BLaER1 treated with 17β-estradiol and CSF1 and Interleukin-3, amounts not matched to agents 10 nM and 100 nM (cell line): ENCODE data around the gene EVI2B.

Experiments
- H3K27ac ChIP-seq, 11 experiments: shearing (Covaris generic); formaldehyde crosslinking; 2 replicates each; pipeline ENCODE4 v1.8.1; 2022
- H3K27me3 ChIP-seq, 11 experiments: shearing (Covaris generic); formaldehyde crosslinking; 2 replicates each; pipeline ENCODE4 v1.8.1; 2022
- H3K36me3 ChIP-seq, 11 experiments: shearing (Covaris generic); formaldehyde crosslinking; 2 replicates each; pipeline ENCODE4 v1.8.1; 2022
- H3K4me1 ChIP-seq, 10 experiments: shearing (Covaris generic); formaldehyde crosslinking; 2 replicates each; pipeline ENCODE4 v1.8.1; 2022
- H3K4me2 ChIP-seq, 11 experiments: shearing (Covaris generic); formaldehyde crosslinking; 2 replicates each; pipeline ENCODE4 v1.8.1; 2022
- H3K4me3 ChIP-seq, 10 experiments: shearing (Covaris generic); formaldehyde crosslinking; 2 replicates each; pipeline ENCODE4 v1.8.1; 2022
- H3K9ac ChIP-seq, 11 experiments: shearing (Covaris generic); formaldehyde crosslinking; 2 replicates each; pipeline ENCODE4 v1.8.1; 2022
- H3K9me3 ChIP-seq, 11 experiments: shearing (Covaris generic); formaldehyde crosslinking; replicated peaks in 1 of 11; 2 replicates each; pipeline ENCODE4 v1.8.1; 2022
- H4K20me1 ChIP-seq, 11 experiments: shearing (Covaris generic); formaldehyde crosslinking; 2 replicates each; pipeline ENCODE4 v1.8.1; 2022
- Cebpa-rat ChIP-seq, 11 experiments: shearing (Covaris generic); IDR thresholded peaks; 2 replicates each; pipeline ENCODE4 v1.8.1; 2022

The EVI2B gene

DNA sequence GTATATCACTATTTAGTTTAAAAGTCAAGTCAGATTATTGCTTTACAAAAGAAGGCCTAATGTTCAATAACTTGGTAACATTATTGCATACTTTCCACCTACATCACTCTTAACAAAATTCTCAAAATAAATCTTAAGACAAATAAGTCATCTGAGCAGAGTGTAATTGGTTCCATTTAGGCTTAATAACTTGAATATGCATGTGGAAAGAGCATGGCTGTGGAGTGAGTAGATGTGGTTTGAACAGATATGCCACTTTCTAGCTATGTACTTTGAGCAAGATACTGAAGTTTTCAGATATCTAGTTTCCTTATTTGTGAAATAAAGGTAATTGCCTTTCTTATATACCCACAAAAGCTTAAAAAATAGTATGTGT, 14.3 kb upstream of the EVI2B start:
- Histone ChIP-seq H3K4me2 (no peak overlapping the region), H4K20me1 (no peaks in the 10 kb centered on the region), H3K9ac (no peak overlapping the region), H3K36me3 (peaks cover 31 to 90% (median 57%) of the 10 kb centered on the region in 11 experiments), H3K27me3 (no peaks in the 10 kb centered on the region), H3K4me3 (no peak overlapping the region), H3K9me3 (no peaks in the 10 kb centered on the region), H3K27ac (no peak overlapping the region), H3K4me1 (peaks cover 0 to 8% (median 0%) of the 10 kb centered on the region in 10 experiments; a peak in 5 of 20 replicates)
- TF ChIP-seq Cebpa-rat (IDR thresholded peaks at IDR 0.05): no peak

DNA sequence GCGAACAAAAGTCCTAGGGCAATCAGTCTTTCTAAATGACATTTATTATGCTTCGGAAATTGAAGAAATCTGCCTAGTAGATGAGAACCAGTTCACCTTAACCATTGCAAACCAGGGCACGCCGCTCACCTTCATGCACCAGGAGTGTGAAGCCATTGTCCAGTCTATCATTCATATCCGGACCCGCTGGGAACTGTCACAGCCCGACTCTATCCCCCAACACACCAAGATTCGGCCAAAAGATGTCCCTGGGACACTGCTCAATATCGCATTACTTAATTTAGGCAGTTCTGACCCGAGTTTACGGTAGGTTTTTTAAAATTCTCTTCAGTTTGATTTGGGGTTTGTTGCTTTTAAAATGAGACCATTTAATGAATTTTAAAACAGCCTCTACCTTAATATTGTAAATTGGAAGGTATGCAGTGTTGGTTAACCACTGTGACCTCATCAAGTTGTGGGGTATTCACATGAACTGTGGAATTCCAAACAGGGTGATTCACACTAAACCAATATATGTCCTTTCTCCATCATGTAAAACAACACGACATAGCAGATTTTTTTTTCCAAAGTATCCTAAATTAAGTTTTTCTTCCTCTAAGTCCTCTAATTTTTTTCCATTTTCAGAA, 13.8 kb upstream of the EVI2B start:
- H3K4me2 ChIP-seq: no peak overlapping the region
- H3K27ac ChIP-seq: no peak overlapping the region
- no peaks in the 10 kb centered on the region for H3K9me3 ChIP-seq
- no peak overlapping the region for H3K9ac ChIP-seq
- H3K36me3 ChIP-seq: peaks cover 31 to 86% (median 57%) of the 10 kb centered on the region in 11 experiments
- H3K27me3 ChIP-seq: no peaks in the 10 kb centered on the region
- H4K20me1 ChIP-seq: no peaks in the 10 kb centered on the region
- no peak for TF ChIP-seq Cebpa-rat (IDR thresholded peaks at IDR 0.05)
- H3K4me3 ChIP-seq: no peak overlapping the region
- H3K4me1 ChIP-seq: peaks cover 0 to 14% (median 0%) of the 10 kb centered on the region in 10 experiments; a peak in 6 of 20 replicates

DNA sequence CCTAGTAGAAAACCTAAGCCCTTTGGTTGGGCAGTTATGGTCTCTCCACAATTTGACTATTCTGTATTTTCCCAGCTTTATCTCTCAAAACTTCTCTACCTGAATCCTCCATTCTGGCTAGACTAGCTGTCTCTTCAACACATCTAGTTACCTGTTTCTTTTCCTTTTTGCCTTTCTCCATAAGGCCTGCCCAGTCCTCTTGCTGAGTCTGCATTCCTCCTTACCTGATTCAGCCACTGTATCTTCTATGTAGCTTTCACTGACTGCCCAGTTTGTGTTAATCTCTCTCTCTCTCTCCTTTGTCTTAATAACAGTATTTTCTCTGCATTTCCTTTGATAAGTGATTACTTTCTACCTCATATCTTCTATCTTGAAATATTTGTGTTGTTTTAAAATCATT, 9.7 kb upstream of the EVI2B start:
- peaks cover 25 to 66% (median 43%) of the 10 kb centered on the region in 11 experiments for H3K36me3 ChIP-seq
- H3K9ac ChIP-seq: no peak overlapping the region
- no peak overlapping the region for H3K27ac ChIP-seq

DNA sequence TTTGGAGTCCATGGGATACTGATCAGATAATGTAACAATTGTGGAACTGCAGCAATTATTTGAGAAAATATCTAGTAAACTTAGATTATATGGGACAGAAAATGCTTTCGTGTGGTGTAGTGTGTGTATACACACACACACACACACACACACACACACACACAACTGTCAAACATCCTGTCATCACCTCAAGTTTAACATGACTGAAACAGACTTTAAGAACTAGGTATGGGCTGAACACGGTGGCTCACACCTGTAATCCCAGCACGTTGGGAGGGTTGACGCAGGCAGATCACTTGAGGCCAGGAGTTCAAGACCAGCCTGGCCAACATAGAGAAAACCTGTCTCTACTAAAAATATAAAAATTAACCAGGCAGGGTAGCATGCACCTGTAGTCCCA, 8.1 kb upstream of the EVI2B start:
- peaks cover 10 to 28% (median 21%) of the 10 kb centered on the region in 10 experiments for H3K4me1 ChIP-seq
- no peak for TF ChIP-seq Cebpa-rat (IDR thresholded peaks at IDR 0.05)
- peaks cover 13 to 66% (median 39%) of the 10 kb centered on the region in 11 experiments for H3K36me3 ChIP-seq
- peak overlapping the region in 9 of 11 experiments; percentile 1 to 99 (median 91); a peak in 11 of 22 replicates for H3K27ac ChIP-seq
- no peak overlapping the region for H3K9ac ChIP-seq
- peak overlapping the region in 4 of 10 experiments; percentile 68 to 89 (median 74); a peak in 4 of 20 replicates for H3K4me3 ChIP-seq
- H4K20me1 ChIP-seq: no peaks in the 10 kb centered on the region; a peak in 1 of 22 replicates
- H3K9me3 ChIP-seq: peaks cover 0 to 2% (median 0%) of the 10 kb centered on the region in 11 experiments; a peak in 2 of 22 replicates
- peak overlapping the region; percentile 57 to 98 (median 82); a peak in 20 of 22 replicates for H3K4me2 ChIP-seq
- no peaks in the 10 kb centered on the region for H3K27me3 ChIP-seq

More for the DNA sequence above, 9.7 kb upstream of the EVI2B start:
- Histone ChIP-seq H3K4me2 (no peak overlapping the region), H3K27me3 (no peaks in the 10 kb centered on the region), H3K9me3 (no peaks in the 10 kb centered on the region), H3K4me1 (peaks cover 7 to 20% (median 11%) of the 10 kb centered on the region in 10 experiments; a peak in 19 of 20 replicates), H3K4me3 (no peak overlapping the region), H4K20me1 (no peaks in the 10 kb centered on the region; a peak in 1 of 22 replicates)
- no peak for TF ChIP-seq Cebpa-rat (IDR thresholded peaks at IDR 0.05)

DNA sequence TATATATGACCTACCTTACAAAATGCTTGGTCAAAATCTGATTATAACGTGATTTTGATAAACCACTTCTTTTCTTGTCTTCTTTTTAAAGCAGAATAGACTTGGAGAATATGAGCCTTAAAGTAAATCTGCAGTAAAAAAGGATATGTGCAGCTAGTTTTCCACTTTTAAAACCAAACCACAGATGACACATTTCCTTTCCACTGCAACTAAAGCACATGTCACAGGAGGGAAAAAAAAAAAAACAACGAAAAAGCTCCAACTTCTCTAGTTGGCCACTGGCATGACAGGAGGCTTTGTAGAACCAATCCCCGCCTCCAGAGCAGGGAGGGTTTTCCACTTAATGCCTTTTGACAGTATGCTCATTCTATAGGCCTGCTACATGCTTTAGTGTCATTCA, 7.6 kb upstream of the EVI2B start, which contains the start of gene EVI2A:
TSS of gene EVI2A (minus strand) at position 142 of the 400 bp plus-strand sequence. CDS start 2,609 bp downstream, outside the sequence.
- Histone ChIP-seq H3K27ac (peak within 1 kb of the TSS; percentile 89 to 99 (median 96)), H3K9me3 (peaks cover 0 to 7% (median 0%) of the 10 kb centered on the region in 11 experiments; a peak in 2 of 22 replicates), H3K4me3 (peak within 1 kb of the TSS; percentile 61 to 89 (median 74)), H4K20me1 (no peaks in the 10 kb centered on the region; a peak in 1 of 22 replicates), H3K4me1 (peaks cover 13 to 33% (median 26%) of the 10 kb centered on the region in 10 experiments), H3K36me3 (peaks cover 9 to 66% (median 38%) of the 10 kb centered on the region in 11 experiments), H3K9ac (peak within 1 kb of the TSS; percentile 83 to 95 (median 90)), H3K27me3 (no peaks in the 10 kb centered on the region), H3K4me2 (peak within 1 kb of the TSS; percentile 69 to 98 (median 87))
- no peak for TF ChIP-seq Cebpa-rat (IDR thresholded peaks at IDR 0.05)

DNA sequence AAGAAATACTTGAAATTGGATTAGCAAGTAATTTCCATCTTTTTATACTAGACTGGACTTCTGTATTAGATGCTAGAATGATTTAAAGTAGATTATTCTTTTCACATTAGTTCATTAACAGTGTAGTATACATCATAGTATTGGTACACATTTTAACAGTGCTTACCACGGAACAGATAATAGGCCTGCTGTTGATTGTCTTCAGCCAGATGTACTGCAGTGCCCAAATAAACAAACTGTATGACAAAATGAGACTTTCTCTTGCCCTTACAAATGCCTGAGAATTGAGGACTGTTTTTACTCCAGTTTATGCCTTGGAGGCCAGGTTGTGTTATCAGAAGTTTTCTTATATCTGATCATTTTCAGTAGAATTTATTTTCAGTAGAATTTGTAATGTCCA, 6.9 kb upstream of the EVI2B start:
- Histone ChIP-seq H3K9me3 (peaks cover 0 to 14% (median 2%) of the 10 kb centered on the region in 11 experiments; a peak in 8 of 22 replicates), H3K27me3 (no peaks in the 10 kb centered on the region), H3K4me3 (peak overlapping the region; percentile 61 to 89 (median 74)), H3K9ac (peak overlapping the region; percentile 83 to 95 (median 90)), H3K36me3 (peaks cover 5 to 66% (median 38%) of the 10 kb centered on the region in 11 experiments), H3K27ac (peak overlapping the region; percentile 89 to 99 (median 96)), H3K4me2 (peak overlapping the region; percentile 26 to 98 (median 87); a peak in 19 of 22 replicates), H3K4me1 (peaks cover 17 to 40% (median 33%) of the 10 kb centered on the region in 10 experiments), H4K20me1 (no peaks in the 10 kb centered on the region; a peak in 1 of 22 replicates)
- no peak for TF ChIP-seq Cebpa-rat (IDR thresholded peaks at IDR 0.05)

DNA sequence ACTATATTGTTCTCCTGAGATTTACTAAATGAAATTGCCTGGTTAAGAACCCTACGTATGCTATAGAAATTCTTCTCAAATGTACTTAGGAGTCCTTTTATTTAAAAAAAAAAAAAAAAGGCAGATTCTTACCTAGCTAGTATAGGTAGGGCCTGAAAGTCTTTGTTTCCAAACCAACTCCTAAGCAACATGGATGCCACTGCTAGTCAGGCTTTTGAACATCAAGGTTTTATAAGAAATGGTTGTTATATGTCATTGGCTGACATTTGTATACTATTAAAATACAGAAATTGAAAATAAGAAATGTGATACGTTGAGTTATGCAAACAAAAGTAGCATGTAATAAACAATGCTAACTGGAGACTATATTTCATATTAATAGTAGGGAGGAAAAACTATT, 6.4 kb upstream of the EVI2B start:
- no peaks in the 10 kb centered on the region; a peak in 1 of 22 replicates for H4K20me1 ChIP-seq
- H3K9me3 ChIP-seq: peaks cover 0 to 19% (median 5%) of the 10 kb centered on the region in 11 experiments; a peak in 10 of 22 replicates
- H3K4me1 ChIP-seq: peaks cover 20 to 45% (median 37%) of the 10 kb centered on the region in 10 experiments
- H3K36me3 ChIP-seq: peaks cover 6 to 68% (median 38%) of the 10 kb centered on the region in 11 experiments; a peak in 18 of 22 replicates
- no peaks in the 10 kb centered on the region for H3K27me3 ChIP-seq
- TF ChIP-seq Cebpa-rat (IDR thresholded peaks at IDR 0.05): no peak
- H3K4me2 ChIP-seq: peak overlapping the region; percentile 72 to 98 (median 87); a peak in 20 of 22 replicates
- peak overlapping the region; percentile 61 to 89 (median 74) for H3K4me3 ChIP-seq
- H3K9ac ChIP-seq: peak overlapping the region; percentile 83 to 95 (median 90)
- H3K27ac ChIP-seq: peak overlapping the region; percentile 89 to 99 (median 96)

DNA sequence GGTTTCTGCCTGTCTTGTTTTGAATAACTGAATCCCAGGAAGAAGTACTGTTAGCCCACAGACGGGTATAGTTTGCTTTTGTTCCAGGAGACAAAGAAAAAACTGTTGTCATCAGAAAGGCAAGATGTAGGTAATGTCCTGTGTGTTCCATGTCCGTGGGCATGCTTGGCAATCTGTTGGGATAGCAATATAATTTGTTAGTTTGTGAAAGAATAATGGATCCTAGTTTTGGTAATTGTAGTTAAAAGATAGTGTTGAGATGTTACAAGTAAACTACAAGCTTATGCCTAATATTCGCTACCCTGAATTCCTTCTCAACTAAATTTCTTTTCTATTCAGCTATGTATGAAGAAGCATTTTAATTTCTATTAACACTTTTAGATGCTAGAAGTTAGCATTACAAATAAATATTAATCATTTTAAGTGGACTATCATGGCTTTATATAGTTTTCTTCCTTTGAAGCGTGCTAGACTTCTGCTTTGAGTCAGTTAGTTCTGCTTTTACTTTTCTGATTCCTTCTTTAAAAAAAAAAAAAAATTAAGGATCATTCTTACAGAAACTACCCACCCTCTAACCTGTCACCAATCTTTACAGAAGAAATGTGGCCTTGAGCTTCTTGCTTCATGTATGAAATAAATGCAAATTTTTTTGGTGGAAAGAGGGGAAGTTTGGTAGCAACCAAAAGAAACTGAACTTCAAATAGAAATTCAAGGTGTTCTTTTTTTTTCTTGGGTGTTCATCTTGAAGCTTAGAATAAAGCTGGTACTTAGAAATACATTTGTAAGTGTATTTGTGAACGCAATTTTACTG, 5.2 kb upstream of the EVI2B start:
- peak overlapping the region; percentile 89 to 99 (median 96) for H3K27ac ChIP-seq
- peak overlapping the region; percentile 72 to 98 (median 87) for H3K4me2 ChIP-seq
- H3K36me3 ChIP-seq: peaks cover 3 to 63% (median 32%) of the 10 kb centered on the region in 11 experiments; a peak in 16 of 22 replicates
- peak overlapping the region; percentile 61 to 89 (median 74) for H3K4me3 ChIP-seq
- no peaks in the 10 kb centered on the region; a peak in 1 of 22 replicates for H4K20me1 ChIP-seq
- H3K9ac ChIP-seq: peak overlapping the region; percentile 83 to 95 (median 90)
- H3K9me3 ChIP-seq: peaks cover 0 to 26% (median 12%) of the 10 kb centered on the region in 11 experiments; a peak in 15 of 22 replicates
- TF ChIP-seq Cebpa-rat (IDR thresholded peaks at IDR 0.05): no peak
- H3K27me3 ChIP-seq: no peaks in the 10 kb centered on the region
- H3K4me1 ChIP-seq: peaks cover 20 to 56% (median 45%) of the 10 kb centered on the region in 10 experiments
